ENCODE measurements around the gene CHEK1.

GRCh38 chr11:125667151-125667550 lies 42.2 kb downstream of the CHEK1 start:
- TF ChIP-seq, protein P1, sequence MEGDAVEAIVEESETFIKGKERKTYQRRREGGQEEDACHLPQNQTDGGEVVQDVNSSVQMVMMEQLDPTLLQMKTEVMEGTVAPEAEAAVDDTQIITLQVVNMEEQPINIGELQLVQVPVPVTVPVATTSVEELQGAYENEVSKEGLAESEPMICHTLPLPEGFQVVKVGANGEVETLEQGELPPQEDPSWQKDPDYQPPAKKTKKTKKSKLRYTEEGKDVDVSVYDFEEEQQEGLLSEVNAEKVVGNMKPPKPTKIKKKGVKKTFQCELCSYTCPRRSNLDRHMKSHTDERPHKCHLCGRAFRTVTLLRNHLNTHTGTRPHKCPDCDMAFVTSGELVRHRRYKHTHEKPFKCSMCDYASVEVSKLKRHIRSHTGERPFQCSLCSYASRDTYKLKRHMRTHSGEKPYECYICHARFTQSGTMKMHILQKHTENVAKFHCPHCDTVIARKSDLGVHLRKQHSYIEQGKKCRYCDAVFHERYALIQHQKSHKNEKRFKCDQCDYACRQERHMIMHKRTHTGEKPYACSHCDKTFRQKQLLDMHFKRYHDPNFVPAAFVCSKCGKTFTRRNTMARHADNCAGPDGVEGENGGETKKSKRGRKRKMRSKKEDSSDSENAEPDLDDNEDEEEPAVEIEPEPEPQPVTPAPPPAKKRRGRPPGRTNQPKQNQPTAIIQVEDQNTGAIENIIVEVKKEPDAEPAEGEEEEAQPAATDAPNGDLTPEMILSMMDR (conservative IDR thresholded peaks at IDR 0.05): no peak
- TF ChIP-seq ZFX (IDR thresholded peaks at IDR 0.05): no peak
